H1 (cell line): Measurements from ENCODE around the gene CDC7. TPM values are rescaled to one million over a fixed set of nuclear protein-coding genes. Genes with fewer than 3 reads are reported as not detected.

Experiments
- CHD2 ChIP-seq: IDR thresholded peaks from 2 replicates; pipeline ENCODE4 v1.6.1; 2012; ENCODE audit warnings: low read length, improper control_type of control experiment
- CHD7 ChIP-seq: fragments of 300-600 bp; sonication (generic); IDR thresholded peaks from 2 replicates; pipeline ENCODE4 v1.7.1; 2012; ENCODE audit warnings: low read length, moderate library complexity, mild to moderate bottlenecking, inconsistent platforms; ENCODE audit not compliant: insufficient replicate concordance
- NRF1 ChIP-seq: IDR thresholded peaks from 2 replicates; pipeline ENCODE4 v1.6.1; 2011; ENCODE audit warnings: mild to moderate bottlenecking, low read depth, low read length, improper control_type of control experiment
- polyA plus RNA-seq, 7 experiments: library from polyadenylated mRNA; depleted of rRNA in 3 of 7; stranded (reverse) in 5 of 7; unstranded in 2 of 7; fragments of >200 nt in 5 of 7; fragments of 200-250 nt in 2 of 7; gene quantifications; 1 replicate in 5 of 7; 2 replicates in 1 of 7; 4 replicates in 1 of 7; pipeline versions ENCODE4 v1.2.1 to v1.2.3, GENCODE V29; 2011 to 2013; ENCODE audit warnings: missing spikeins in 2 of 7, mixed read lengths in 2 of 7
- total RNA-seq: library from RNA; stranded (reverse); fragmentation: NEBNext Ultra II Directional; extraction: Animal tissue kit (Norgen Biotek cat#: 25700); gene quantifications from 2 replicates; pipeline ENCODE4 v1.2.1, GENCODE V29; 2021

CDC7 gene
- total and polyA plus RNA-seq, 2 of the 8 experiments (the other 6 are each of a cell fraction or from before 2014, with no cell fraction given): 12.2 to 34.4 TPM

GRCh38 chr1:91559046-91559750 lies 58.5 kb downstream of the CDC7 start (continued):
- TF ChIP-seq NRF1 (no peak), CHD7 (no peak), CHD2 (no peak)
